ENCODE measurements around the gene FAM114A2.

GRCh38 chr5:154039458-154039829 lies 734 bp upstream of the FAM114A2 start:
- TF ChIP-seq SUZ12 (IDR thresholded peaks at IDR 0.05; ENCODE audit: extremely low read depth, insufficient read depth, insufficient read length), result no peak
- no peak for TF ChIP-seq ZNF274 (IDR thresholded peaks at IDR 0.05; ENCODE audit: low read depth, low read length)
- no peak for TF ChIP-seq YY1 (IDR thresholded peaks at IDR 0.05; ENCODE audit: insufficient read depth, insufficient read length)

Data from NT2/D1 (cell line).